Heart right ventricle (tissue), 16 donors: ENCODE data around the gene ORC3. TPM values are rescaled to one million over a fixed set of nuclear protein-coding genes. Genes with fewer than 3 reads are reported as not detected.
"Not testable (repeated sequence)": the region's sequence is repeated elsewhere in the genome, so short reads cannot be mapped to it uniquely, and the experiment has no call there.

ENCODE experiments used
- ATAC-seq, 8 donors: fragments of 200-7000 bp; cut with Tn5 transposase; one replicate each; pipeline ENCODE4 v1.9.1; 2020; ENCODE audit warnings: mild to moderate bottlenecking in 8 of 8, moderate library complexity in 8 of 8, moderate number of reproducible peaks in 1 of 8
- DNase-seq, 2 donors: peaks; one replicate each; pipeline ENCODE4 v3.0.0-alpha.2; 2020
- H3K27ac ChIP-seq, 10 donors: fragments of 200-600 bp; sonication (generic) in 2 of 10; one replicate each; pipeline versions ENCODE4 v1.5.0 to v1.8.0; 2020 to 2022; ENCODE audit warnings: mild to moderate bottlenecking in 3 of 10
- H3K27me3 ChIP-seq, 7 donors: fragments of 200-600 bp; one replicate each; pipeline ENCODE4 v1.8.0; 2021 to 2022; ENCODE audit warnings: mild to moderate bottlenecking in 2 of 7
- H3K36me3 ChIP-seq, 9 donors: fragments of 200-600 bp; sonication (generic) in 1 of 9; one replicate each; pipeline versions ENCODE4 v1.5.0 to v1.8.0; 2020 to 2022; ENCODE audit warnings: mild to moderate bottlenecking in 2 of 9
- H3K4me1 ChIP-seq, 9 donors: fragments of 200-600 bp; sonication (generic) in 1 of 9; one replicate each; pipeline versions ENCODE4 v1.5.0 to v1.8.0; 2020 to 2022; ENCODE audit warnings: mild to moderate bottlenecking in 4 of 9
- H3K4me3 ChIP-seq, 10 donors: fragments of 200-600 bp; sonication (generic) in 2 of 10; one replicate each; pipeline versions ENCODE4 v1.5.0 to v1.8.0; 2020 to 2022; ENCODE audit warnings: mild to moderate bottlenecking in 7 of 10, moderate library complexity in 2 of 10
- H3K9me3 ChIP-seq, 11 donors: fragments of 200-600 bp in 10 of 11; sonication (generic) in 2 of 11; one replicate each; pipeline versions ENCODE4 v1.5.0 to v1.8.0; 2013 to 2022; ENCODE audit warnings: mild to moderate bottlenecking in 2 of 11, control low read depth in 1 of 11, moderate library complexity in 1 of 11
- CTCF ChIP-seq, 9 donors: fragments of 200-600 bp; sonication (generic) in 2 of 9; IDR thresholded peaks; one replicate each; pipeline versions ENCODE4 v1.5.0 to v1.8.0; 2021 to 2022; ENCODE audit warnings: antibody characterized with exemption in 9 of 9, mild to moderate bottlenecking in 5 of 9, moderate library complexity in 1 of 9
- WGBS, 2 donors: extraction: QIAGEN DNeasy Blood & Tissue Kit; methylation state at CpG; one replicate each; pipeline ENCODE4 v1.1.7; 2013; ENCODE audit warnings: inconsistent platforms in 1 of 2; 5-methylcytosine and 5-hydroxymethylcytosine counted together
- intact Hi-C, 10 donors: fragments of 100-400 bp; cut with DNase I; formaldehyde crosslinking; loops; one replicate each; pipeline versions ENCODE4 v1.11.1 to v1.14.2; 2022
- polyA plus RNA-seq, 2 donors: library from polyadenylated mRNA; stranded (reverse); fragments of 200-250 nt; gene quantifications; one replicate each; pipeline ENCODE4 v1.2.3, GENCODE V29; 2013
- total RNA-seq, 10 donors: library from RNA; stranded (reverse); fragmentation: NEBNext Ultra II Directional in 3 of 10; extraction: Animal tissue kit (Norgen Biotek cat#: 25700) in 3 of 10; gene quantifications; one replicate each; pipeline versions ENCODE4 v1.2.1 to v1.2.4, GENCODE V29; 2021 to 2023
- donor health status: Arrhythmogenic right ventricular cardiomyopathy.
- donor health status: ischemic (EF 13 %, LVEDD 7.1; RV severe dilation, severe dysfunction).
- donor health status: healthy with polysubstance abuse.
- donor health status: DM: no; HTN: yes; CAD: no.
- donor health status: DM: no; HTN: no; CAD: no.
- donor health status: ischemic (EF 25% LVEDD 6.9; RV normal size, moderate dysfunction).
- donor health status: ischemic (EF 25% LVEDD 5.7; RV mildly dilated, moderate dysfunction).
- donor health status: healthy.
- donor health status: DM: yes; HTN: yes; CAD: no.
- donor health status: Ischemic cardiomyopathy.
- donor health status: ischemic (EF 35%, LVEDD 5.7; RV mildly dilated, moderate dysfunction).
- donor health status: nonischemic (EF 11% LVEDD 7.7; RV severe dilation, severe dysfunction).
- donor health status: DM: yes; HTN: yes; CAD: no.
- donor health status: PGD.
- donor health status: ischemic (EF 29% LVEDD 5.4; RV normal size, mild dysfunction).
- donor health status: nonischemic (EF 23%, LVEDD 6.1; RV moderate dilation, normal function).

Gene ORC3
- total and polyA plus RNA-seq, 12 donors: 15.7 to 28.2 (median 21.8) TPM

- H3K4me1 ChIP-seq: no peaks in the 10 kb centered on the region
- H3K27me3 ChIP-seq: no peaks in the 10 kb centered on the region
- no peak overlapping the region for H3K27ac ChIP-seq
- H3K36me3 ChIP-seq: peaks cover 0 to 95% (median 48%) of the 10 kb centered on the region in 9 donors
- H3K4me3 ChIP-seq: no peak overlapping the region
- DNase-seq (no peak), ATAC-seq (no peak)
- no peak for TF ChIP-seq CTCF (IDR thresholded peaks at IDR 0.05)
- intact Hi-C loops: loop anchor here in 1 of 10 donors (10.0 kb wide), 1 partner anchor 186 kb away; no protein-coding TSS in a partner anchor
- 95 to 97% methylated on average over 3 of the region's 3 CpGs for WGBS, 2 donors
- H3K9me3 ChIP-seq: no peaks in the 10 kb centered on the region
Measured at GRCh38 chr6:87608802-87609201, 18.9 kb downstream of the ORC3 start.

DNA sequence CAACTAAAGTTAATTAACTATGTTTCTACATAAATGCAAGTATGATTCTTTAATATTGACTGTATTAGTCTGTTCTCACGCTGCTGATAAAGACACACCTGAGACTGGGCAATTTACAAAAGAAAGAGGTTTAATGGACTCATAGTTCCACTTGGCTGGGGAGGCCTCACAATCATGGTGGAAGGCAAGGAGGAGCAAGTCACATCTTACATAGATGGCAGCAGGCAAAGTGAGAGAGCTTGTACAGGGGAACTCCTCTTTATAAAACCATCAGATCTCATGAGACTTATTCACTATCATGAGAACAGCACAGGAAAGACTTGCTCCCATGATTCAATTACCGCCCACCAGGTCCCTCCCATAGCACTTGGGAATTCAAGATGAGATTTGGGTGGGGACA, 23.1 kb downstream of the ORC3 start:
- DNase-seq, H3K4me1 ChIP-seq, H3K27ac ChIP-seq, intact Hi-C loops, ATAC-seq, H3K27me3 ChIP-seq, H3K4me3 ChIP-seq, H3K9me3 ChIP-seq: not testable (repeated sequence)
- H3K36me3 ChIP-seq: peaks cover 0 to 86% (median 33%) of the 10 kb centered on the region in 9 donors
- 97 to 98% methylated on average over 2 of the region's 2 CpGs for WGBS, 2 donors

GRCh38 chr6:87617405-87617804, 27.5 kb downstream of the ORC3 start:
- ATAC-seq: peak; percentile 61 to 92 (median 75)
- Histone ChIP-seq H3K4me1 (peaks cover 0 to 4% (median 0%) of the 10 kb centered on the region in 9 donors), H3K4me3 (no peak overlapping the region), H3K27ac (peak overlapping the region in 6 of 10 donors; percentile 13 to 70 (median 45)), H3K9me3 (no peaks in the 10 kb centered on the region), H3K27me3 (no peaks in the 10 kb centered on the region), H3K36me3 (peaks cover 0 to 71% (median 8%) of the 10 kb centered on the region in 9 donors)
- peak in 1 of 2 donors; percentile 5 for DNase-seq
- 47 to 66% methylated on average over 4 of the region's 4 CpGs for WGBS, 2 donors
- intact Hi-C loops: no loop called here
- TF ChIP-seq CTCF (IDR thresholded peaks at IDR 0.05): no peak

DNA sequence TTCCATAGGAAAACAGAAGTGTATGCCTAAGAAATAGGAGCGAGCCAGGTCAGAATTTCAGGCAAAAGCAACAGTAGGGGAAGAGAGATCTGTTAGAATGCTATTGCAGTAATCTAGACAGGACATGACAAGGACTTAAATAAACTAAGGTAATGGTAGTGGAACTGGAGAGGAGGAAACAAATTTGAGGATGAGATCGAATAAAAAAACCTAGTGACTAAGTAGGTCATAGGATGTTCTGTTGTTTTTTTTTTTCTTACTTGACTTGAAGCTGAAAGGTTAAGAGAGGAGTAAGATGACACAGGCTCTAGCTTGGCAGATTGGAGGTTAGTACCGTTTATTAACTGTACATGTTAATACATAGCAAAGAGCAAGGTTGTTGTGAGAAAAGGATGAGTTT, 28.6 kb downstream of the ORC3 start:
- intact Hi-C loops: no loop called here
- Histone ChIP-seq H3K27ac (no peak overlapping the region), H3K9me3 (no peaks in the 10 kb centered on the region), H3K36me3 (peaks cover 0 to 64% (median 0%) of the 10 kb centered on the region in 9 donors), H3K27me3 (no peaks in the 10 kb centered on the region), H3K4me1 (peaks cover 0 to 13% (median 6%) of the 10 kb centered on the region in 9 donors), H3K4me3 (no peak overlapping the region)
- no peak for TF ChIP-seq CTCF (IDR thresholded peaks at IDR 0.05)
- no peak for ATAC-seq
- WGBS, 2 donors: 86 to 89% methylated on average over 3 of the region's 3 CpGs
- no peak for DNase-seq

DNA sequence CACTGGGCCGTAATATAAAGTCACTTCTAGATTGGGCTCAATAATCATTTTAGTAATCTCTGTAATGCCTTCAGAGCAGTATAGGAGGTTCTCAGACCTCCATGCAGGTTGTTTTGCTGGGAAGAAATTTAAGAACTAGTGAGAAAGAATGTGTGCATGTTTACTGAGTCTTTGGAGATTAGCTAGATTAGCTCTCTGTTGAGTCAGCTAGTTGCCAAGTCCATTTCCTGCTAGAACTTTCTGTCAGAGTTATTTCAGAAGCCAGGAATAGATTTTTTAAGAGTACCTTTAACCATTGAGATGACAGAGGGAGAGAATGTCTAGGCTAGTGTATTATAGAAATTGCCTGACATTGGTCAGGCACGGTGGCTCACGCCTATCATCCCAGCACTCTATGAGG, 33.3 kb downstream of the ORC3 start:
- WGBS, 2 donors: 77 to 78% methylated on average over 3 of the region's 3 CpGs
- H3K9me3 ChIP-seq: no peaks in the 10 kb centered on the region
- intact Hi-C loops: no loop called here
- H3K27me3 ChIP-seq: no peaks in the 10 kb centered on the region
- H3K4me1 ChIP-seq: peaks cover 0 to 17% (median 8%) of the 10 kb centered on the region in 9 donors
- H3K27ac ChIP-seq: peak overlapping the region in 4 of 10 donors; percentile 7 to 45 (median 36)
- ATAC-seq: peak in 5 of 8 donors; percentile 35 to 65 (median 40)
- H3K4me3 ChIP-seq: no peak overlapping the region
- peaks cover 0 to 52% (median 0%) of the 10 kb centered on the region in 9 donors for H3K36me3 ChIP-seq
- no peak for DNase-seq
- no peak for TF ChIP-seq CTCF (IDR thresholded peaks at IDR 0.05)
